NCI-H446 treated with DMSO at 0.1 percent for 48 hours (cell line): ENCODE measurements around the gene COX19.
"Not testable (repeated sequence)": the region's sequence is repeated elsewhere in the genome, so short reads cannot be mapped to it uniquely, and the experiment has no call there.

Experiments used
- DNase-seq: peaks from one replicate; lab custom pipeline; 2025; lab: John Stamatoyannopoulos, UW

COX19 gene

DNA sequence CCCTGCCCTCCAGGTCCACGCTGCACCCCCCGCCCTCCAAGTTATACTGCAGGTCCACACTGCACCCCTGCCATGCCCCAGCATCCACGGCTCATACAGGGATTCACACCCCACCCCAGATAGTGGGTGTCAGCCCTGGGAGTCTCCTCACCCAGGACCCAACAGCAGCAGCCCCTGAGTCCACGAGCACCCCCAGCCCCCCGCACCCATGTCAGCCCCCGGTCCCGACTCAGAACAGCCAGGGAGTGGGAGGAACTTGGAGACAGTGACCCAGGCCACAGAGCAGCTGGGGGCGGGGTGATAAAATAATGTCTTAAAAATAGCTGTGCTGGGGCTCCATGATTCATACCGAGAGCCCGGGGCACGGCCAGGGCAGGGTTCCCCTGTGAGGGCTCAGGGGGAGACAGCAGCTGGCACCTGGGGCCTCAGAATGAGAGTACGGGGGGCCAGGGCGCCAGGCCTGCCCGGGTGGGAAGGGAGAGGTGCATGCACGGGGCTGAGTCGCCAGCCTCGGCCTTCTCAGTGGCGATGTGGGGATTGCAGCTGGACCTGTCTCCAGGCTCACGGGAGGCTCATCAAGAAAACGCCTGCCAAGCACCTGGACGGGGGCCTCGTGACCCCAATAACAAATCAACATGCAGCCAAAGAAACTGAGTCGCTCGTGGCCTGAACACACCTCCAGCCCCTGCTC is 50.7 kb downstream of the COX19 start:
- DNase-seq, result no peak

DNA sequence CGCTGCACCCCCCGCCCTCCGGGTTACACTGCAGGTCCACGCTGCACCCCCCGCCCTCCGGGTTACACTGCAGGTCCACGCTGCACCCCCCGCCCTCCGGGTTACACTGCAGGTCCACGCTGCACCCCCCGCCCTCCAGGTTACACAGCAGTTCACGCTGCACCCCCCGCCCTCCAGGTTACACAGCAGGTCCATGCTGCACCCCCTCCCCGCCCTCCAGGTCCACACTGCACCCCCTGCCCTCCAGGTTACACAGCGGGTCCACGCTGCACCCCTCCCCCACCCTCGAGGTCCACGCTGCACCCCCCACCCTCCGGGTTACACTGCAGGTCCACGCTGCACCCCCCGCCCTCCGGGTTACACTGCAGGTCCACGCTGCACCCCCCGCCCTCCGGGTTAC is 51.3 kb downstream of the COX19 start:
- DNase-seq, result not testable (repeated sequence)

DNA sequence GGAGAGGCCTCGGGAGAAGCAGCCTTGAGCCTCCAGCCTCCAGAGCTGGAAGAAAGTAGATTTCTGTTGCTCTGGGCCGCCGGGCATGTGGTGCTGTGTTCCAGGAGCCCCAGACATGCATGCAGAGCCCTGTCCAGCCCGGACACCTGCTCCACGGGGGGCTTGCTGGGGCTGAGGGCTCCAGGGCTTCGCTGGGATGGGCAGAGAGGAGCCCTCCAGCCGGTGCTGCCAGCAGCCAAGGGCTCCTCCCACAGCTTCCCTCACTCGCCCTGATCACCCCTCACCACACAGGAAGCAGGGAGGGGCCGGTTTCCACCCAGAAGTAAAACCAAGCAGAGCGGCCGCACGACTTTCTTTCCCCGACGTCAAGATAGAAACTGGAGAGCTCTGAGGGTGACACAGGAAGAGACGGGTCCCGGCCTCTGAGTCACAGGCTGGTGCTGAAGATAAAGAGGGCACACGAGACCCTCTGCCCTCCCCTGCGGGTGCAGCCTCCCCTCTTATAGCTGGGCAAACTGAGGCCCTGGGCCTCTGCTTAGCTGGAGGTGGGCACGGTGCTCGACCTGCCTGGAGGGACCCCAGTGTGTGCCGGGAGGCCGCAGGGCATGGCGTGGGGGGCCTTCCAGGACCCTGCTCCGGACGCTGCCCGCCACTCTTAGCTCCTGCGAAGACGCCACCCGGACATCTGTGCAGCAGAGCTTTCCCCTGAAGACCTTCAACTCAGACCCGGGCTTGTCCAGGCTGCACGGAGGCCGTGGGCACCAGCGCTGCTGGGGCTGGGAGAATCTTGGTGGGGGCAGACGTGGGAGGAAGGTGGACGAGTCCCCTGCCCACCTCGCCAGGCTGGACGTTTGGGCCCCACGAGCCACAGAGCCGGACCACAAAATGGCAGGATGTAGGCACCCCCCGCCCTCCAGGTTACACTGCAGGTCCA is 52.0 kb downstream of the COX19 start:
- no peak for DNase-seq

DNA sequence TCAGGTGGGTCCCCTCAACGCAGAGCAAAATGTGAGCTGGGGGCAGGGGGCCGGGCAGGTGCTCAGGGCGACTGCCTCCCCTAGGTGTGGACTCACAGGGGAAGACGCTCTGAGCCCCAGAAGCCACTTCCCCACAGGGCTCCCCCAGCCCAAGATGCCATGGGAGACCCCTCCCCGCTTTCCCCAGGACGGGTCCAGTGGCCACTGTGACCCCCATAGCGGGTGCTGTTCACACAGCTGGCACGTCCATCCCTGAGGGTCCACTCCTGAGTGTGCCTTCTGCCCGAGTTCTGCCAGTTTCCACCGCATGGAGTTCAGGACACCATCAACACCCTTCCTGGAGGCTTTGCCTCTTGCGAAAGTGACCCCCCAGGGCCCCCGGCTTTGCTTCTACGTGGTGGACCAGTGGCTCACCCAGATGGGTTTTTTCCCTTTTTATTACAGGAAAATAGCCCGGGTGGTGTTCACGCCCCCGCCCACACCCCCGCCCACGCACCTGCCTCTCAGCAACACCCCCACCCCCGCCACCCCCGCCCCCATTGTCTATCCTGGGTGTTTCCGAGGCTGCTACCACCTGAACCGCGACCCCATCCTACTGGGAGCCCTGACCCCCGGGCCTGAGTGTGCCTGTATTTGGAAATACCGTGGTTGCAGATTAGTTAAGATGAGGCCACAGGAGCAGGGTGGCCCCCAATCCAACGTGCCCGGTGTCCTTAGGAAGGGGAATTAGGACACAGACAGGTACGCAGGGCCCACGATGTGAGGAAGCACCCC is 52.8 kb downstream of the COX19 start:
- DNase-seq, result no peak

DNA sequence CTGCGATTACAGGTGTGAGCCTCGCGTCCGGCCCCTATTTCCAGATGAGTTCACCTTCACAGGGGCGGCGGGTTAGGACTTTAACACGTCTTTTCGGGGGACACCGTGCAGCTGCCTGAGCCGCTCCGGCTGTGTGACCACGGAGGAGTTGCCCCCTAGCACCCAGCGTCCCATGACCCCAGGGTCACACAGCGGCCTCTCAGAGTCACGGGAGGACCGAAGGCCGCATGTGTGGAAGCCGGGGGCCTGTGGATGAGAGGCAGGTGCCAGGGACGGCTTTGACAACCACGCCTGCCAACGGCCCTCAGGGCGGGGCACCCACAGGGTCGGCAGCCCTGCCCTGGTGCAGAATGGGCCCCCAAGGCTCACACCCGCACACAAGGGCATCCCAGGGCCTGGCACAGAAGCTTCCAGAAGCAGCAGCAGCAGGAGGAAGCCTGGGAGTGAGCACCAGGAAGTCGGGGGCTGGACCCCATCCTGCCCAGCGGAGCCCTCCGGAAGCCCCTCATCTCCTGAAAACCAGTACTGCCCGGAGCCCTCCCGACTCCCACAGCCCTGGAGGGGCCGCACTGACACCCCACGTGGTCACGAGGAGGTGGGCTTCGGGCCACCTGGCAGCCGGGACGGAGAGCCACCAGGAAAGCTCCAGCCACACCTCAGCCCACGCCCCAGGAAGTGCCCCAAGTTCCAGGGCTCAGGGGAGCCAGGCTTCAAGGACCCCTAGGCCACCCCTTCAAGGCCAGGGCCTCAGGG is 53.6 kb downstream of the COX19 start:
- DNase-seq, result no peak

DNA sequence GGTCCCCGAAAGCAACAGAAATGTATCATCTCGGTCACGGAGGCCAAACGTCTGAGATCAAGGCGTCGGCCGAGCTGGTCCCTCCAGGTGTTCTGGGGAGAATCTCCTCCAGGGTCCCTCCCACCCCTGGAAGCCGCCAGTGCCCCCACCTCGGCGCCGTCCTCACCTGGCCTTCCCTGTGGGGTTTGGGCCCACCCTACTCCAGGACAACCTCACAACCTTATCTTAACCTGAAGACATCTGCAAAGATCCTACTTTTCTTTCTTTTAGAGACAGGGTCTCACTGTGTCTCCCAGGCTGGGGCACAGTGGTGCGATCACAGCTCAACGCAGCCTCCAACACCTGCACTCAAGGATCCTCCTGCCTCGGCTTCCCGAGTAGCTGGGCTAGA is 54.3 kb downstream of the COX19 start:
- DNase-seq, result no peak

DNA sequence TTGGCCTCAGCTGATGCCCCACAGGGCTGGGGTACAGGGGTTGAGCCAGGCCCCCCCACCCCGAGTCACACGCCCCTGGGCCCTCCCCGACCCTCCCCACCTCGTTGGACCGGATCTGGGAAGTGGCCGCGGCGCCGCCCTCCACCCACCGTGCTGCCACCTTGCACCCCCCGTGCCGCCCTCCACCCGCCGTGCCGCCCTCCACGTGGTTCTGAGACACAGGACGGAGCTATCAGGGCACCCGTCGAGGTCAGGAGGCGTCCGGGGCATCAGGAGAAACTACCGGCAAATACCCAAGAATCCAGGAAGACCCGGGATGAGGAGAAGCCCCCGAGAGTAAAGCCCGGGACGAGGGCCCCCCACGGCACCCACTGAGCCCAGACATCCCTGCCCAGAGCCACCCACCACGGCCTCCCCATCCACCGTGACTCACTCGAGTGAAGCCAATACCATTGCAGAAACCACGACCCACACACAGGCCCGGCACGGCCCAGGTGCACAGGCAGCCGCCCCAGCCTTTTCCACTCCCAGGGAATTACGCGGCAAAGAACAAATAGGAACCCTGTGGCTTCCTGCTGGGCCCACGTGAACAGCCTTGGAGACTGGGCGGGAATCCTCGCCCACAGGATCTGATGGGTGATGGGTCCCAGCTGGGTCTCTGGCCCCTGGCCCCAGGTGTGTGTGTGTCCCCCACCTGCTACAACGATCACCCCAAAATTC is 54.8 kb downstream of the COX19 start:
- DNase-seq, result no peak

DNA sequence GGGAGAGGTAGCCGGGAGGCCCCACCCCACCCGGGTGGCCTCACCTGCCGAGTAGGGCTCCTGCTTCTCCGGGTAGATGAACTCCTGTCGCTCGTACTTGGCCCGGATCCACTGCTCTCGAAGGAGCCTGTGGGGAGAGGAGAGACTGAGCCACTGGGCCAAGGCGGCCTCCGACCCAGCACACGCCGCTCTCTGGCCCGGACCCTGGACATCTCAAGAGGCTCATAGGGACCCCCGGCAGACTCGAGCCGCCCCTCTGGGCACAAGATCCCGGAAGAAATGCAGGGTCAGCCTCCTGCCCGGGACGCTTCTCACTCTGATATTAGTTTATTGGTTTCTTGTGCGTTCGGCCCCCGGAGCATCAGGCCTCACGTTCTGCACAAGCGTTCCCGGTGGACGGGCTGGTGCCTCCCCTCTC is 55.4 kb downstream of the COX19 start:
- DNase-seq, result no peak

DNA sequence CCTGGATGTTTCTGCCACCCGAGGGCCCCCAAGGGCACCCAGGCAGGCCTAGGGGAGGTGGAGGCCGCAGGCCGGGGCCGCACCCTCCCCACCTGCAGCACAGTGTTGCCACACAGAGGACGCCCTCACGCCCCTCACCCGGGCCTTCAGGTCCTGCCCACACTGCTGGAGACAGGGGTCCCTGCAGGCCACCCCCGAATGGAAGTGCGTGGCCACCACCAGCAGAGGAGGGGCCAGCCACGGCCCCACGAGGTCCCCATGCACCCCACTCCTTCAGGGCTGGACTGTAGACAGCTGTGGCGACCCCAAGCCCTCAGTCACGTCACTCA is 56.3 kb downstream of the COX19 start:
- no peak for DNase-seq

DNA sequence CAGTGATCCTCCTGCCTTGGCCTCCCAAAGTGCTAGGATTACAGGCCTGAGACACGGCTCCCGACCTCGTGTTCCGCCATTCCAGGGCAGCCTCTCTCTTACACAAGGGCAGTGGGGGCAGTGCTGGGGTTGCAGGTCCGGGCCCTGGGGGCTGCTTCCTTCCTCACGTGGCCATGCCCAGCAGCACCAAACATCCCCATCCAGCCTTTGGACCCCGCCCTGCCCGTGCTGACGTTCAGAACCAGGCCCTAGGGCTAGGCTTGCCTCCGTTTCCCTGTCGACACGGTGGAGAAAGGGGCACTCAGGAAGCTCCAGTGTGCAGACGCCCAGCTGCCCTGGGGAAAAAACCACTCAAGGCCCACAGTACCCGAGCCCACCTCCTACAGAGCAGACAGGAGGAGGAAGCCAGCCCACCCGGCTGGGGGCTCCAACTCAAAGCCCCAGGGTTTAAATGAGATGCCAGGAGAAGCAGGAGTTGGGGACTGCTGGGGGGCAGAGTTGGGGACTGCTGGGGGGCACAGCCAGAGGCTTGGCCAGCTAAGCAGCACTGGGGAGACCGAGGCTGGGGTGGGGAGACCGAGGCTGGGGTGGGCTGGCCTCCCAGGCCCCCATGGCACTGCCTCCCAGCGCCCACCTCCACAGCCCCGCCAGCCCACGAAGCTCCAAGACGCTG is 56.8 kb downstream of the COX19 start:
- no peak for DNase-seq

DNA sequence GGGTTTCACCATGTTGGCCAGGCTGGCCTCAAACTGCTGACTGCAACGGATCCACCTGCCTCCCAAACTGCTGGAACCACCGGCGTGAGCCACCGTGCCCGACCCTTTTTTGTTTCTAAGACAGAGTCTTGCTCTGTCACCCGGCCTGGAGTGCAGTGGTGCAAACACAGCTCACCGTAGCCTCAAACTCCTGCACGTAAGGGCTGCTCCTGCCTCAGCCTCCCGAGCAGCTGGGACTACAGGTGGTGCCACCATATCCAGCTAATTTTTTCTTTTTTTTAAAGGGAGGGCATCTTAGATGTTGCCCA is 57.3 kb downstream of the COX19 start:
- no peak for DNase-seq

DNA sequence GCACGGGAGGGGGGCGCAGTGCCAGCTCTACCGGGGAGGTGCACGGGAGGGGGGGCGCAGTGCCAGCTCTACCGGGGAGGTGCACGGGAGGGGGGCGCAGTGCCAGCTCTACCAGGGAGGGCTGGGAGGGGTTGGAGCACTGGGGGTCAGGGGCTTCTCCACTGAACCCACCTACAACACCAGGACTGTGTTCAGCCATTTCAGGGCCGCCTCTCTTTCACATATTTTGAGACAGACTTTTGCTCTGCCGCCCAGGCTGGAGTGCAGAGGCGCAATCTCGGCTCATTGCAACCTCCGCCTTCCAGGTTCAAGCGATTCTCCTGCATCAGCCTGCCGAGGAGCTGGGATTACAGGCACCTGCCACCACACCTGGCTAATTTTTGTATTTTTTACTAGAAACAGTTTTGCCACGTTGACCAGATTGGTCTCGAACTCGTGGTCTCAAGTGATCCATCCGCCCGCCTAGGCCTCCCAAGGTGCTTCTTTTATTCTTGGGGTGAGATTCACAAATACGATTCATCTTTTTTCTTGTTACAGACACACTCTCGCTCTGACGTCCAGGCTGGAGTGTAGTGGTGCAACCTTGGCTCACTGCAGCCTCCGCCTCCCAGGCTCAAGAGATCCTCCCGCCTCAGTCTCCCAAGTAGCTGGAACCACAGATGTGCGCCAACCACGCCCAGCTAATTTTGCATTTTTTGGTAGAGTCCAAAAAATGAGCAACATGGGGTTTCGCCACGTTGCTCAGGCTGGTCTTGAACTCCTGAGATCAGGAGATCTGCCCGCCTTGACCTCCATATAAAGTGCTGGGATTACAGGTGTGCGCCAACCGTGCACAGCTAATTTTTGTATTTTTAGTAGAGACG is 57.9 kb downstream of the COX19 start:
- no peak for DNase-seq

DNA sequence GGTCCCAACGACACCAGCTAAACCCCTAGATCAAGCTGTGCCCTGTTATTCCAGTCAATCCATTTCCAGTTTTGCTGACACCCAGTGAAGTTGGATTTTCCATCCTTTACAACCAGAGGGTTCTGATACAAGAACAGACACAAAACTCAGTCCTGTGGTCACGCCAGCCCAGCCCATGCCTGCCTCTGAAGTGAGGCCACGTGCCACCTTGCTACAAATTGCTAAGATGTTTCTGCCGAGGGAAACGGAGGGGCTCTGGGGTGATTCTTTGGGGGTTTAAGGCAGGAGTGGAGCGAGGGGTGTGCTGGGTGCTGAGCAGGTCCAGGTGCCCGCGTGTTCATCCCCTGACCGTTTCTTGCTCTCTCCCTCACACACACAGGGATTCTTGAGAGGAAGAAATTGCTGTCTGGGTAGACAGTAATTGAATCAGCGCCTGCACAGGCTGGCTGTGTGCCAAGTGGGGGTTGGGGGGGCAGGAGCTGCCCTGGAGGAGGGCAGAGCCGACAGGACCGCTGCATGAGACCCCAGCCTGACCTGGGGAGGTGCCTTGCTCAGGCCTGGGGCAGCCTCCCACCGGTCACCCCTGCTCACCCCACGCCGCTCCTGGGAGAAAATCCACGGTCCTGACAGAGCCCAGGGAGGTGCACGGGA is 58.9 kb downstream of the COX19 start:
- DNase-seq, result no peak
